Stimulated activated naive CD4-positive, alpha-beta T cell (primary cell): Measurements from ENCODE around the gene NR2F2.

Source experiments
- DNase-seq, 6 experiments: peaks; one replicate each; lab custom pipeline; 2025; lab: John Stamatoyannopoulos, UW

NR2F2 gene

GRCh38 chr15:96320107-96320506 lies 10.4 kb upstream of the NR2F2 start:
- DNase-seq: no peak

- DNase-seq: no peak
Measured at GRCh38 chr15:96320703-96321638, 9.5 kb upstream of the NR2F2 start.

GRCh38 chr15:96321639-96322535 lies 8.6 kb upstream of the NR2F2 start:
- no peak for DNase-seq

GRCh38 chr15:96322536-96323318 lies 7.8 kb upstream of the NR2F2 start:
- DNase-seq: no peak

- DNase-seq: no peak
Measured at GRCh38 chr15:96323319-96324145, 7.0 kb upstream of the NR2F2 start.

- DNase-seq: no peak
Measured at GRCh38 chr15:96324192-96324895, 6.2 kb upstream of the NR2F2 start.

GRCh38 chr15:96324940-96325540 lies 5.5 kb upstream of the NR2F2 start:
- no peak for DNase-seq

- DNase-seq: no peak
Measured at GRCh38 chr15:96325541-96326327, 4.8 kb upstream of the NR2F2 start.

- DNase-seq: no peak
Measured at GRCh38 chr15:96326328-96327154, 4.0 kb upstream of the NR2F2 start.

- DNase-seq: no peak
Measured at GRCh38 chr15:96327155-96327741, 3.3 kb upstream of the NR2F2 start.

- DNase-seq: no peak
Measured at GRCh38 chr15:96328181-96328876, 2.2 kb upstream of the NR2F2 start.

- no peak for DNase-seq
Measured at GRCh38 chr15:96328877-96329195, 1.7 kb upstream of the NR2F2 start.

- DNase-seq: no peak
Measured at GRCh38 chr15:96329403-96329981, 1.0 kb upstream of the NR2F2 start.

- DNase-seq: no peak
Measured at GRCh38 chr15:96330064-96330449, 443 bp upstream of the NR2F2 start.

- DNase-seq: no peak
Measured at GRCh38 chr15:96331144-96331944, 844 bp downstream of the NR2F2 start.

- DNase-seq: no peak
Measured at GRCh38 chr15:96331945-96332636, 1.6 kb downstream of the NR2F2 start.
